Stimulated activated CD4-positive, alpha-beta T cell treated with anti-CD3 and anti-CD28 coated beads, Interleukin-15, amount 100 ng/mL, for 48 hours (primary cell): Measurements from ENCODE around the gene GTF2I.
A peak's percentile ranks its signal among the peaks of the same experiment; 100 is the strongest.
"Not testable (repeated sequence)": the region's sequence is repeated elsewhere in the genome, so short reads cannot be mapped to it uniquely, and the experiment has no call there.

Source experiments
- DNase-seq, 2 donors: peaks; one replicate each; pipeline ENCODE4 v3.0.0-alpha.2; 2020; ENCODE audit warnings: low read depth in 2 of 2

GTF2I gene

DNA sequence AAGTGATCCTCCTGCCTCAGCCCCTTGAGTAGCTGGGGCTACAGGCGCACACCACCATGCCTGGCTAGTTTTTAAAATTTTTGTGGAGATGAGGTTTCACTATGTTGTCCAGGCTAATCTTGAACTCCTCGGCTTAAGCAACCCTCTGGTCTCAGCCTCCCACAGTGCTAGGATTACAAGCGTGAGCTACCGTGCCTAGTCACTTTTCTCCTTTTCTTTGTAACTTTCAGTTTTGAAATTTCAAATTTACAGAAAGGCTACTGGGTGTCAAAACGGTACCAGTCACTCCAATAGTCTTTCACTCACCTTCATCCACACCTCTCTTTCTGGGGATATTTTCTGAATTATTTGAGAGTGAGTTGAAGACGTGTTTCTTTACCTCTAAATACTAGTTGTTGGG is 117.6 kb downstream of the GTF2I start:
- DNase-seq: not testable (repeated sequence)

DNA sequence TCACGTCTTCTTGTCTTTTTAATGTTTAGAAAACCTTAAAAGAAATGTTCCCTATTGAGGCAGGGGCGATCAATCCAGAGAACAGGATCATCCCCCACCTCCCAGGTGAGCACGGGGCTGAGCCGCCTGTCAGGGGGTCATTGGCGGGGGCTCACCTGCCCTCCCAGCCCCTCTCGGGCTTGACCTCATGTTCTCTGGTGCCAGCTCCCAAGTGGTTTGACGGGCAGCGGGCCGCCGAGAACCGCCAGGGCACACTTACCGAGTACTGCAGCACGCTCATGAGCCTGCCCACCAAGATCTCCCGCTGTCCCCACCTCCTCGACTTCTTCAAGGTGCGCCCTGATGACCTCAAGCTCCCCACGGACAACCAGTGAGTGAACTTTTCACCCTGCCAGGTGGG is 121.5 kb downstream of the GTF2I start:
- DNase-seq: not testable (repeated sequence)

DNA sequence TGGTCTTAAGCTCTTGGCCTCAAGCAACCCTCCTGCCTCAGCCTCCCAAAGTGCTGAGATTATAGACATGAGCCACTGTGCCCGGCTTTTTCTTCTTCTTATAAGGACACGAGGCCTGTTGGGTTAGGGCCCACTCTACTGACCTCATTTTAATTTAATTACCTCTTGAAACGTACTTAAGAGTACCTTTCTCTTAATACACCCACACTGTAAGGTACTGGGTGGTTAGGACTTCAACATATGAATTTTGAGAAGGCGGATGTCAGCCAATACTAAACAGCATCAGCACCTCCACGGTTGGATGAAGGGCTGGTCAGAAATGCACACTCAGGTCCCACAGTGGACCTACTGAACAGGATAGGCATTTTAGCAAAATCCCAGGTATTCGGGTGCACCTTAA is 124.2 kb downstream of the GTF2I start:
- DNase-seq: not testable (repeated sequence)

DNA sequence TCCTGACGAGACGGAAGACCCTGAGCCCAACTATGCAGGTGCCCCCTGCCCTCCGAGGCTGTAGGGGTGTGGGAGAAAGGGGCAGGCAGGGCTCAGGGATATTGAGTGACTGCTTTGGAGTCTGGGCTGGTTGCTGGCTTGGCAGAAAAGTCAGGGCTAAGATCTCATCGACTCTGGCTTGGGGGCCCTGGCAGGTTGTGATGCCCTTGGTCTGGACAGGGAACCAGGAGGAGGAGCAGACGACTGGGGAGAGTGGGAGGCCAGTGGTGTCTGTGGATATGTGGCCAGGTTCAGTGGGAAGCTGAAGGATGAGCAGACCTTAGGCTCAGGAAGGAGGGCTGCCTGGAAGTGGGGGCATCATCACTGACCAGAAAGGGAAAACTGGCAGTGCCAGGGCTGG is 126.1 kb downstream of the GTF2I start:
- DNase-seq: not testable (repeated sequence)

DNA sequence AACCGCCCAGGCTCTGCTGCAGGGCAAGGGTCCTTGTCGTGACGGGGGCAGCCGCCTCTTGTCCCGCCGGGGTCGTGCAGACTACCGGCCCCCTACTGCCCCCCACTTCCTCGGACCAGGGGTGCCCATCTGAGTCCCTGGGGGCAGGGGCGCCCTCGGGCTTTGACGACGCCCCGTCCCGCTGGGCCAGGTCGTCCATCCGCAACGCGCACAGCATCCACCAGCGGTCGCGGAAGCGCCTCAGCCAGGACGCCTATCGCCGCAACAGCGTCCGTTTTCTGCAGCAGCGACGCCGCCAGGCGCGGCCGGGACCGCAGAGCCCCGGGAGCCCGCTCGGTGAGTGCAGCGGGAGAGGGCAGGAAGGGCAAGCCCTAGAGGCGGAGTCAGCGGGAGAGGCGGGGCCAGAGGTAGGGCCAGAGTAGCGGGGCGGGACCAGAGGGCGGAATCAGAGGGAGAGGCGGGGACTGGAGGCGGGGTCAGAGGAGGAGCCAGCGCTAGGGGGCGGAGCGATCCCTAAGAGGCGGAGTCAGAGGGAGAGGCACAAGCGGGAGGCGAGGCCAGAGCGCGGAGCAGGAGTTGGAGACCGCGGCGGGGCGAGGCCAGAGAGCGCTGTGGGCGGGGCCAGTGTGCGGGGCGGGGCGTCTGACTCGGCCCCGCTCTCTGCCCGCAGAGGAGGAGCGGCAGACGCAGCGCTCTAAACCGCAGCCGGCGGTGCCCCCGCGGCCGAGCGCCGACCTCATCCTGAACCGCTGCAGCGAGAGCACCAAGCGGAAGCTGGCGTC is 131.0 kb downstream of the GTF2I start:
- DNase-seq: peak; percentile 89 to 94

DNA sequence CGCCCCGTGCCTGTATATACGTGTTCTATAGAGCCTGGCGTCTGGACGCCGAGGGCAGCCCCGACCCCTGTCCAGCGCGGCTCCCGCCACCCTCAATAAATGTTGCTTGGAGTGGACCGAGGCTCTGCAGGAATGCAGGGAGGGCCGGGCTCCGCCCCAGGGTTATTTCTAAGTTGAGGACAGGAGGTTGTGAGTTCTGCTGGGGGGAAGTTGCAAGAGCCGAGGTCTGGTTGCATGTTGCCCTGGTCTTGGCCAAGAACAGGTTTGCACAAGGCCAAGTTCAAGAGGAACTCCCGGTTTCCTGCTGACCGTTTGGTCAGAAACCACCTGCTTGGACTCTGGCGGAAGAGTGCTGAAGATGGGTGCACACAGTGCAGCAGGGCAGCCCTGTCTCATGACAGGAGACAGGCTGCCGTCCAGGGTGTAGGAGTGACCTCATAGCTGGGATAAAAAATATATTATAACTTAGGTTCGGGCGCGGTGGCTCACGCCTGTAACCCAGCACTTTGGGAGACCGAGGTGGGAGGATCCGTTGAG is 131.8 kb downstream of the GTF2I start:
- DNase-seq: not testable (repeated sequence)

DNA sequence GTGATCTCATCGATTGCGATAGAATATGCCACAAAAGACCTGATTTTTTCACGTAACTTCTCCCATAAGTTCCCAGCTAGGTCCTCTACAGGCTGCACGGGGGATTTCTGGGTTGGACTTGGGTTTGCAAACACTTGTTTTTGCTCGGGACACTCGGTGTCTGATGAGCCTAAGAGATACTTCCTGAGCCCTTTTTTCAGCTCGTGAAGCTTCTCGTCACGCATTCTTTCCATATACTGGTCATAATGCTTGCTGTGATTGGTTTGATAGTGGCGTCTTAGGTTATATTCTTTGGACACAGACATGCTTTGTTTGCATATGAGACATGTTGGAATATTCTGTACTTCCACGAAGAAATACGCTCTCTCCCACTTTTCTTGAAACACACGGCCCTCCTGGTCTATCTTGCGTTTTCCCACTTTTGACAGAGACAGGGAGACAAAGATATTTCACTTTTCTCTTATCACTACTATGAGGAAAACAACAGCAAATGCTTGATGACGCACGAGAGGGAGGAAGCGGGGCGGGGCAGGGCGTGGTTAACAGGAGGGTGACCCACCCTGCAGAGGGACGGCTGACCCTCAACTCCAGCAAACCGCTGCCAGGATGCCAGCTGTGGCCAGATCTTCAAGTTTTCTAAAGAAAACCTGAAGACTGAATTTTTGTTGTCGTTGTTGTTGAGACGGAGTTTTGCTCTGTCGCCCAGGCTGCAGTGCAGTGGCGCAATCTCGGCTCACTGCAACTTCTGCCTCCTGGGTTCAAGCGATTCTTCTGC is 140.5 kb downstream of the GTF2I start:
- DNase-seq: not testable (repeated sequence)

DNA sequence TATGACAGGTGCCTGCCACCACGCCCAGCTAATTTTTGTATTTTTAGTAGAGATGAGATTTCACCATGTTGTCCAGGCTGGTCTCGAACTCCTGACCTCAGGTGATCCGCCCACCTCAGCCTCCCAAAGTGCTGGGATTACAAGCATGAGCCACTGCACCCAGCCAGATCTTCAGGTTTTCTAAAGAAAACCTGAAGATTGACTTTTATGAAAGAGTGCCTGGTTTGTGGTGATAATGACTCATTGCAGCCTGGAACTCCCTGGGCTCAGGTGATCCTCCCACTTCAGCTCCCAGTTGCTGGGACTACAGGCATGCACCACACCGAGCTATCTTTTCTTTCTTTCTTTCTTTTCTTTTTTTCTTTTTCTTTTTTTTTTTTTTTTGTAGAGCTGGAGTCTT is 141.1 kb downstream of the GTF2I start:
- DNase-seq: not testable (repeated sequence)
